ENCODE data around the gene NOL4L.
"Not testable (repeated sequence)": the region's sequence is repeated elsewhere in the genome, so short reads cannot be mapped to it uniquely, and the experiment has no call there.

- TF ChIP-seq CTCF, POLR2A (IDR thresholded peaks at IDR 0.05): not testable (repeated sequence)
Observed at GRCh38 chr20:32592616-32593015, 7.5 kb upstream of the NOL4L start.
